Activated CD8-positive, alpha-beta memory T cell treated with anti-CD3 and anti-CD28 coated beads for 48 hours (primary cell): ENCODE results near the gene NDUFB2.
"Not testable (repeated sequence)": the region's sequence is repeated elsewhere in the genome, so short reads cannot be mapped to it uniquely, and the experiment has no call there.

Source experiments
- DNase-seq, 3 experiments: peaks; one replicate each; pipeline ENCODE4 v3.0.0-alpha.2; 2020; ENCODE audit warnings: low read depth in 2 of 3, low spot score in 2 of 3

NDUFB2 gene

GRCh38 chr7:140689199-140690152 lies 7.0 kb upstream of the NDUFB2 start:
- DNase-seq = no peak

GRCh38 chr7:140691376-140692045 lies 5.0 kb upstream of the NDUFB2 start:
- DNase-seq = no peak

GRCh38 chr7:140693849-140694248 lies 2.7 kb upstream of the NDUFB2 start:
- not testable (repeated sequence) for DNase-seq

- DNase-seq = no peak
Measured at GRCh38 chr7:140694592-140694991, 1.9 kb upstream of the NDUFB2 start.

GRCh38 chr7:140695381-140695780 lies 1.1 kb upstream of the NDUFB2 start:
- no peak for DNase-seq

- peak in 2 of 3 experiments; percentile 87 to 92 for DNase-seq
Measured at GRCh38 chr7:140696024-140696679, 356 bp upstream of the NDUFB2 start.

GRCh38 chr7:140697447-140698143 lies 1.1 kb downstream of the NDUFB2 start:
- DNase-seq = no peak

GRCh38 chr7:140698477-140698876 lies 2.0 kb downstream of the NDUFB2 start:
- no peak for DNase-seq

GRCh38 chr7:140702774-140703173 lies 6.3 kb downstream of the NDUFB2 start:
- no peak for DNase-seq

- DNase-seq = no peak
Measured at GRCh38 chr7:140704205-140704604, 7.7 kb downstream of the NDUFB2 start.

- DNase-seq = no peak
Measured at GRCh38 chr7:140707132-140707531, 10.6 kb downstream of the NDUFB2 start.

GRCh38 chr7:140708764-140709163 lies 12.3 kb downstream of the NDUFB2 start:
- DNase-seq = not testable (repeated sequence)

GRCh38 chr7:140712392-140712791 lies 15.9 kb downstream of the NDUFB2 start:
- not testable (repeated sequence) for DNase-seq

- no peak for DNase-seq
Measured at GRCh38 chr7:140714331-140715040, 18.0 kb downstream of the NDUFB2 start.

GRCh38 chr7:140719721-140720120 lies 23.2 kb downstream of the NDUFB2 start:
- no peak for DNase-seq

- DNase-seq = no peak
Measured at GRCh38 chr7:140722254-140722653, 25.7 kb downstream of the NDUFB2 start.

GRCh38 chr7:140723006-140723405 lies 26.5 kb downstream of the NDUFB2 start:
- no peak for DNase-seq

GRCh38 chr7:140723574-140723973 lies 27.1 kb downstream of the NDUFB2 start:
- DNase-seq = no peak

GRCh38 chr7:140724706-140725105 lies 28.2 kb downstream of the NDUFB2 start:
- no peak for DNase-seq

- DNase-seq = no peak
Measured at GRCh38 chr7:140726281-140726680, 29.8 kb downstream of the NDUFB2 start.
